GM23248 (cell line): Measurements from ENCODE around the gene PPCDC.

Experiments used
- EZH2 ChIP-seq: fragments of 200-600 bp; sonication (generic); IDR thresholded peaks from 2 replicates; pipeline ENCODE4 v1.6.1; 2018; ENCODE audit warnings: antibody characterized with exemption, mild to moderate bottlenecking; ENCODE audit not compliant: insufficient read depth, poor library complexity, severe bottlenecking
- EZH2phosphoT487 ChIP-seq: fragments of 200-600 bp; sonication (generic); IDR thresholded peaks from 2 replicates; pipeline ENCODE4 v1.6.1; 2018; ENCODE audit warnings: antibody characterized with exemption, moderate library complexity, mild to moderate bottlenecking, low read depth; ENCODE audit not compliant: insufficient read depth

GRCh38 chr15:75023872-75024636 lies 664 bp downstream of the PPCDC start:
- TF ChIP-seq EZH2phosphoT487 = no peak
- no peak for TF ChIP-seq EZH2
